Cardiac fibroblast (primary cell): ENCODE measurements around the gene NXT1.

Experiments
- DNase-seq, 2 donors: peaks; one replicate each; pipeline versions ENCODE4 v3.0.0 to v3.0.0-alpha.2; 2010; ENCODE audit warnings: low read depth in 2 of 2
- H3K4me3 ChIP-seq, 2 donors: replicated peaks in 1 of 2; 1 replicate in 1 of 2; 2 replicates in 1 of 2; pipeline ENCODE4 v1.5.1; 2011; ENCODE audit warnings: low read depth in 2 of 2, low read length in 2 of 2, mild to moderate bottlenecking in 2 of 2, moderate library complexity in 1 of 2
- CTCF ChIP-seq: IDR thresholded peaks from one replicate; pipeline ENCODE4 v1.5.1; 2011; ENCODE audit warnings: low read depth, mild to moderate bottlenecking, low read length, inconsistent platforms

The NXT1 gene

GRCh38 chr20:23381876-23382275, 31.3 kb downstream of the NXT1 start:
- no peak overlapping the region for H3K4me3 ChIP-seq
- no peak for TF ChIP-seq CTCF
- DNase-seq: no peak

- DNase-seq: no peak
- no peak for TF ChIP-seq CTCF
- no peak overlapping the region for H3K4me3 ChIP-seq
Measured at GRCh38 chr20:23386304-23387117, 35.9 kb downstream of the NXT1 start.

- no peak overlapping the region for H3K4me3 ChIP-seq
- DNase-seq: no peak
- TF ChIP-seq CTCF: no peak
Measured at GRCh38 chr20:23387118-23387443, 36.5 kb downstream of the NXT1 start.

GRCh38 chr20:23390091-23390774, 39.6 kb downstream of the NXT1 start:
- no peak overlapping the region for H3K4me3 ChIP-seq
- no peak for DNase-seq
- no peak for TF ChIP-seq CTCF

- no peak for TF ChIP-seq CTCF
- DNase-seq: no peak
- no peak overlapping the region for H3K4me3 ChIP-seq
Measured at GRCh38 chr20:23391707-23392310, 41.2 kb downstream of the NXT1 start.

GRCh38 chr20:23393996-23394775, 43.6 kb downstream of the NXT1 start:
- TF ChIP-seq CTCF: no peak
- H3K4me3 ChIP-seq: no peak overlapping the region
- DNase-seq: no peak
